Activated CD4-positive, alpha-beta memory T cell treated with anti-CD3 and anti-CD28 coated beads for 36 hours (primary cell): ENCODE data around the gene PDZD2. TPM values are rescaled to one million over a fixed set of nuclear protein-coding genes. Genes with fewer than 3 reads are reported as not detected.

ENCODE experiments used
- CTCF ChIA-PET: fragments of 350-600 bp; sonication (Branson Sonifier 250); formaldehyde crosslinking; loops from one replicate; lab custom pipeline; 2021; ENCODE audit warnings: antibody characterized with exemption, inconsistent platforms; lab: Charles Lee
- POLR2A ChIA-PET: fragments of 350-600 bp; sonication (Branson Sonifier 250); formaldehyde crosslinking; loops from one replicate; lab custom pipeline; 2021; ENCODE audit warnings: antibody characterized with exemption; lab: Charles Lee
- DNase-seq: peaks from one replicate; pipeline ENCODE4 v3.0.0-alpha.2; 2020
- H3K27ac Mint-ChIP-seq: one replicate; pipeline ENCODE4 v1.8.0; 2021; ENCODE audit warnings: mixed read lengths
- H3K27me3 Mint-ChIP-seq: one replicate; pipeline ENCODE4 v1.8.0; 2021; ENCODE audit warnings: mixed read lengths
- H3K36me3 Mint-ChIP-seq: one replicate; pipeline ENCODE4 v1.8.0; 2021; ENCODE audit warnings: mixed read lengths
- H3K4me1 Mint-ChIP-seq: one replicate; pipeline ENCODE4 v1.8.0; 2021; ENCODE audit warnings: low read depth, mixed read lengths
- H3K4me3 Mint-ChIP-seq: one replicate; pipeline ENCODE4 v1.8.0; 2021; ENCODE audit warnings: mild to moderate bottlenecking, mixed read lengths
- H3K9me3 Mint-ChIP-seq: one replicate; pipeline ENCODE4 v1.8.0; 2021; ENCODE audit warnings: mixed read lengths
- intact Hi-C: fragments of 100-400 bp; cut with micrococcal nuclease; formaldehyde crosslinking; loops from one replicate; pipeline ENCODE4 v1.15.1; 2023
- total RNA-seq, 2 experiments: library from RNA; stranded (reverse); gene quantifications; one replicate each; pipeline ENCODE4 v1.2.3, GENCODE V29; 2021

PDZD2 gene
- total RNA-seq, 2 experiments from 2014 or later = not detected

DNA sequence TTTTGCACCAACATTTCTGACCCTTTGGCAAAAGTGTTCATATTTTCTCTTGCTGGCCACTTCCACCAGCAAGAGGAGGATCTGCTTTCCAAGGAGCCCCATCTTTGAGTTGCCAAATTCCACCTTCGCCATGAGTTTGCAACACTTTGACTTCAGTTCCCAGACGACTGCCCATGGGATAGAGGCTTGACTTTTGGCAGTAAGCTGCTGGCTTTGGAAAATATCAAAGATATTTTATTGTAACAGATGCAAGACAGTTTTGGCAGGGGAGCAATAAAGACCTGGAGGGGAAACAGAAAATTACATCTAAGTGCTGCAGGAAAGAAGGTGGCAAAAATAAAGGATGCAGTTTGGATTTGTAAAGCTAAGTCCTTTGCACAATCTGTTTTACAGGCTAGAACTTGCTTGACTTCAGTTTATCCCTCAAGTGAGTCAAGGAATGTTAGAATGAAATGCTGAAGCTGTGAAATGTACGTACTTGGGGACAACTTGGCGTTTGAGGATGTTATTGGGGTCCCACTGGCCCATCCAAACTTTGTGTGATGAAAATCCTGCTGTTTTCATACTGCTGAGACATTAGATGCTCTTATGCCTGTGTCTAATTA lies 302.3 kb downstream of the PDZD2 start:
- ChIA-PET CTCF (no interaction called here), POLR2A (no interaction called here)
- H3K27ac Mint-ChIP-seq = no peak overlapping the region
- H3K4me3 Mint-ChIP-seq = no peak overlapping the region
- intact Hi-C loops = no loop called here
- DNase-seq = no peak
- peaks cover 2% of the 10 kb centered on the region for H3K27me3 Mint-ChIP-seq
- H3K4me1 Mint-ChIP-seq = no peaks in the 10 kb centered on the region
- no peaks in the 10 kb centered on the region for H3K9me3 Mint-ChIP-seq
- no peaks in the 10 kb centered on the region for H3K36me3 Mint-ChIP-seq

DNA sequence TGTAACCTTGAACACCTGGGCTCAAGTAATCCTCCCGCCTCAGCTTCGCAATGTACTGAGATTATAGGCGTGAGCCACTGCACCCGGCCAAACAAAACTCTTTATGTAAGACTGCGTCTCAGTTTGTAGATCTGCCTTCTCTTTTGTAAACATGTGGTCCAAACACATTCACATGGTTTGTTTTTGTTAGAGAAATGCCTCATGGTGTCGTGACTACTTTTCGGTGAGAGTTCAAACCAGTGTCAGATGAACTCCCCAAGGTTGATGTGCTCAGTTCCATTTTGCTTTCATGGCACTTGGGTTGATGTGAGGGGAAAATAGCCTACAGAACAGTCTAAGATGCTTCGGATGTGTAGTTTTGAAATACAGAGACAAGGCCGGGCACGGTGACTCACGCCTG lies 303.6 kb downstream of the PDZD2 start:
- intact Hi-C loops = no loop called here
- peaks cover 2% of the 10 kb centered on the region for H3K27me3 Mint-ChIP-seq
- no peaks in the 10 kb centered on the region for H3K9me3 Mint-ChIP-seq
- no peaks in the 10 kb centered on the region for H3K36me3 Mint-ChIP-seq
- no peak overlapping the region for H3K27ac Mint-ChIP-seq
- H3K4me3 Mint-ChIP-seq = no peak overlapping the region
- no peaks in the 10 kb centered on the region for H3K4me1 Mint-ChIP-seq
- CTCF ChIA-PET = no interaction called here
- POLR2A ChIA-PET = no interaction called here
- no peak for DNase-seq

DNA sequence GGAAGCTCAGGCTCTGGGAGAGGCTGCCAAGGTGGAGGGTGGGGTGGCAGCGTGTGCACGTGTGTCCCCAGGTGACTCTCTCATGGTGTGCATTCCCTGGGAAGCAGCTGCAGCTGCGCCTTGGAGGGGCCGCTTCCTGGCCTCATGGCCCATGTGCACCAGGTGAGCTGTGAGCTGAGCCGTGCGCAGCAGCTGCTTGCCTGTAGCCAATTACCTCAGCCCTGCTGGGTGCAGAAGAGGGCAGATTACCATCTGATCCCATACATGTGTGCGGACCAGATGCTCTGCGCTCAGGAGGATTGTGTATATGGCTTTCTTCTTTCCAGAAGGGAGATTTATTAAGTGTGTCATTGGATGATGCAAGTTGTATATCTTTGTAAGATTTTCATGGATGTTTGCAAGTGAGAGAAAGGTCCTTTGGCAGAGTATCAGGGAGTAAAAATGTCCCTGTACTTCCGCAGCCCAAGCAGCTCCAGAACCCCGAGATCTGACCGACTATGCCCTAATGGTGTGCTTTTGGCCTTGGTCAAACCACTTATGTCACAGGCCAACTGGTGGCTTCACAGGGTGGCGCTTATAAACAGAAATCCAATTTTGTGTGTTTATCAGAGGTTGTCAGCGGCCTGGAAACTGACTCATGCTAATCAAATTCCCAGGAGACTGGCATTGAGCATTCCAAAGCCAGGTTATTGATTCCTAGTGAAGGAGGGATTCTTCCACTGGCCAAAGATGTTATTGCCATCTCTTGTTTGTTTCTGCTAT lies 305.9 kb downstream of the PDZD2 start:
- Mint-ChIP-seq H3K36me3 (no peaks in the 10 kb centered on the region), H3K27me3 (peaks cover 2% of the 10 kb centered on the region), H3K4me1 (no peaks in the 10 kb centered on the region), H3K4me3 (no peak overlapping the region), H3K27ac (no peak overlapping the region), H3K9me3 (no peaks in the 10 kb centered on the region)
- intact Hi-C loops = no loop called here
- DNase-seq = no peak
- ChIA-PET CTCF (no interaction called here), POLR2A (no interaction called here)

DNA sequence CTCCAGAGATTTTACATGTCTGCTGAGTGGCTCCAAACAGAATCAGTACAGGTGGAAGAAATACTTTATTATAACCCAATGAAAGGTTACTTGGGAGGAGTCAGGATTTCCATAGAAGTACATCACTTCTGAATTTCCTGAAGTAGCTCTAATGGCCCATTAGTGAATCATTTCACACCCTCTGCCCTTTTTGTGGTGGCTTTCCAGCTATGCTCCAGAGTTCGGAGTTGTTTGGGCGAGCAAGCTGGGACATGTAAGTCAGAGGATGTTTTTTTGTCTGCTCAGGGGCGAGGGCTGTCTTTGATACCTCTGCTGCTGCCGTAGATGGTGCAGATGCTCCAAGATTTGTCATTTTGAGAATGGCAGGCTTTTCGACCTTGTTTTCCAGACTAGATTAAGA lies 309.1 kb downstream of the PDZD2 start:
- ChIA-PET CTCF (no interaction called here), POLR2A (no interaction called here)
- H3K27ac Mint-ChIP-seq = no peak overlapping the region

DNA sequence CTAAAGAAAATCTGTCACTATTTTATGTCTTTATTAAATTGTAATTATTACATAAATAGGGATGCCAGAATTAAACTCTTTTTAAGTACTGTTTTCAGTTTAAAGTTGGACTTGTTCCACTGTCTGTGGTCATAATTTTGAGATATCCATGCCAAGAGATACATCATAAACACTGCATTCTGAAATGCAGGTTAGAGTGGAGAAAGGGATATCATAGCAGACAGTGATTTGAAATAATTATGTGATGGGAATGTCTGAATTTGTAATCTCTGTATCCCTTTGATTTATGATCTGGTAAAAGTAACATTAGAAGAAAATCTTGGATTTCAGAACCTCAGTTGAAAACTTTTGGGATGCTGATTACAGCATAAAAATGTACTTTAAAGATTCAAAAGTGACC lies 313.1 kb downstream of the PDZD2 start:
- Mint-ChIP-seq H3K36me3 (no peaks in the 10 kb centered on the region), H3K4me3 (no peak overlapping the region), H3K9me3 (no peaks in the 10 kb centered on the region), H3K27ac (no peak overlapping the region), H3K27me3 (no peaks in the 10 kb centered on the region), H3K4me1 (no peaks in the 10 kb centered on the region)
- DNase-seq = no peak
- ChIA-PET CTCF (no interaction called here), POLR2A (no interaction called here)
- intact Hi-C loops = no loop called here

More for the DNA sequence above, 309.1 kb downstream of the PDZD2 start:
- Mint-ChIP-seq H3K4me3 (no peak overlapping the region), H3K27me3 (no peaks in the 10 kb centered on the region), H3K4me1 (no peaks in the 10 kb centered on the region), H3K36me3 (no peaks in the 10 kb centered on the region), H3K9me3 (no peaks in the 10 kb centered on the region)
- intact Hi-C loops = no loop called here
- DNase-seq = no peak

DNA sequence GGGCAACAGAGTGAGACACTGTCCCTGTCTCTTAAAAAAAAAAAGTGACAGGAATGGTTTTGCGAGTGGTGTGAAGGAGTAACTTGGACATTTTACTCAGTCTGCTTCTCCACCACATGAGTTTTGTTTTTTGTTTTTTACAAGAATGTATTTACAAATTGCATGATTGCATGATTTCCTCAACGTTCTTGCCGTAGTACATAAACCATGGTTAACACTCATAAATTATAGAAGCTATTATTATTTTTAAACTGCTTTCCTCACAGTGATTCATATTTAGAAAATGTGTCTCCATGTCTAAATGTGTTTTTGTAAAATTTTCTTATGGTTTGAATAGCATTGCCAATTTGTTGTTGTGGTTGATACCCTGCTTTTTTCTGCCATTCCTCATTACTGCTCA lies 315.2 kb downstream of the PDZD2 start:
- CTCF ChIA-PET = no interaction called here
- POLR2A ChIA-PET = no interaction called here
- DNase-seq = no peak
- Mint-ChIP-seq H3K27me3 (no peaks in the 10 kb centered on the region), H3K4me1 (no peaks in the 10 kb centered on the region), H3K36me3 (no peaks in the 10 kb centered on the region), H3K4me3 (no peak overlapping the region), H3K27ac (no peak overlapping the region), H3K9me3 (no peaks in the 10 kb centered on the region)
- intact Hi-C loops = no loop called here

DNA sequence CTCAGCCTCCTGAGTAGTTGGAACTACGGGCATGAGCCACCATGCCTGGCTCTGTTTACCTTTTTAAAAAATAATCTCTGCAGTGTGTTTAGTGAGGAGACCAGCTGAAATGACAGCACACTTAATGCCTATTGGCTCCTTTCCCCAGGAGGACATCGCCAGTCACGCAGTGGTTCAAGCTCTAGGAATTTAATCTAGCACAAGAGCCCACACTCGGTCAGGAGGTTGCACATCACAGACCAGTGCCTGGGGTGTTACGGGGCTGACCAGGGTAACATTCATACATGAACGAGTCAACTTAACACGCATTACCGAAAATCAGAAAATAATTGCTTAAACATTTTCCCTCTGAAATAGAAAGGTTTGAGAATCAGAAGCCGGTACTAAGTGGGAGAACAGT lies 318.2 kb downstream of the PDZD2 start:
- H3K27me3 Mint-ChIP-seq = no peaks in the 10 kb centered on the region
- intact Hi-C loops = no loop called here
- H3K9me3 Mint-ChIP-seq = no peaks in the 10 kb centered on the region
- CTCF ChIA-PET = interaction anchor here (0.6 kb wide), 1 partner anchor 1178 kb away, joined by 3 read pairs; no protein-coding TSS in a partner anchor
- no peak overlapping the region for H3K27ac Mint-ChIP-seq
- H3K36me3 Mint-ChIP-seq = no peaks in the 10 kb centered on the region
- H3K4me3 Mint-ChIP-seq = no peak overlapping the region
- DNase-seq = no peak
- POLR2A ChIA-PET = no interaction called here
- H3K4me1 Mint-ChIP-seq = no peaks in the 10 kb centered on the region

DNA sequence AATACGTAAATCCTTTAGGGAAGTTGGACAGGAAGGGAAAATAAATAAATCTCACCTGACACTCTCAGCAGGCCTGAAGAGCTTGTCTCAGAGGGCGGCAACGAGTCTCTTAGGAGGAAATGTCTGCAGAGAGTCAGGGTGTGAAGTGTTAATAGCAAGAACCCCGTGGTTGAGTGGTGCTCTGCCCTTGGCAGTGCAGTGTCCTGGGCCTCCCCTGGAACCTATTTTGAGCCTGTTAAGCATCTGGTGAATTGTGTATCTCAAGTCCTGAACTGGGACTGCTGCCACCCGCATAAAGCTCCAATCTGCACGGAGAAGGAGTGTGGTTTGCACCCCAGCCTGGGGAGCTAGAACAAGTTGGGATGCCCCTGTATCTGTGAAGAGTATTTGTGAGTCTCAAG lies 323.4 kb downstream of the PDZD2 start:
- ChIA-PET POLR2A (no interaction called here), CTCF (no interaction called here)
- Mint-ChIP-seq H3K9me3 (no peaks in the 10 kb centered on the region), H3K27me3 (no peaks in the 10 kb centered on the region), H3K36me3 (no peaks in the 10 kb centered on the region), H3K4me1 (no peaks in the 10 kb centered on the region), H3K27ac (no peak overlapping the region), H3K4me3 (no peak overlapping the region)
- intact Hi-C loops = no loop called here
- no peak for DNase-seq

DNA sequence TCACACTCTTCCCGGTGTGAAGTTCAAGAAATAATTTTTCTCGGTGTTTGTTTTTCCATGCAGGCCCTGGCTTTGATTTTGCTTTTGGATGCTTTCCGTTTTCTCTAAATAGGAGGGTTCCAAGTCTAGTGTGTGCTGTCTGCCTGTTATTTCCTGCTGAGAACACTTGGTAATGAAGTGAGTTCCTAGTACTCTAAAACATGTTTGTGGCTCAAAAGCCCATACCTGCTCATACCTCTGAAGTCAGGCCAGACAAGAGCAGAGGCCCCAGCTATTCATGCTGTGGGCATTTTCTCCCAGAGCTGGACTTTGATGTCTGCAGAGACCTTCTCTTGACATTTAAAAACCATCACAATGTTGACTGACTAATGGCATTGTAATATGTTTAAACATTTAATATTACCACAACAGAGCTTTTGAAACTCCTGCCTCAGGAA lies 324.0 kb downstream of the PDZD2 start:
- no peaks in the 10 kb centered on the region for H3K9me3 Mint-ChIP-seq
- intact Hi-C loops = no loop called here
- no peaks in the 10 kb centered on the region for H3K4me1 Mint-ChIP-seq
- H3K27ac Mint-ChIP-seq = no peak overlapping the region
- no peak overlapping the region for H3K4me3 Mint-ChIP-seq
- ChIA-PET POLR2A (no interaction called here), CTCF (interaction anchor here (1.0 kb wide), 1 partner anchor 130 kb away, joined by 3 read pairs; no protein-coding TSS in a partner anchor)
- no peak for DNase-seq
- no peaks in the 10 kb centered on the region for H3K27me3 Mint-ChIP-seq
- H3K36me3 Mint-ChIP-seq = no peaks in the 10 kb centered on the region

DNA sequence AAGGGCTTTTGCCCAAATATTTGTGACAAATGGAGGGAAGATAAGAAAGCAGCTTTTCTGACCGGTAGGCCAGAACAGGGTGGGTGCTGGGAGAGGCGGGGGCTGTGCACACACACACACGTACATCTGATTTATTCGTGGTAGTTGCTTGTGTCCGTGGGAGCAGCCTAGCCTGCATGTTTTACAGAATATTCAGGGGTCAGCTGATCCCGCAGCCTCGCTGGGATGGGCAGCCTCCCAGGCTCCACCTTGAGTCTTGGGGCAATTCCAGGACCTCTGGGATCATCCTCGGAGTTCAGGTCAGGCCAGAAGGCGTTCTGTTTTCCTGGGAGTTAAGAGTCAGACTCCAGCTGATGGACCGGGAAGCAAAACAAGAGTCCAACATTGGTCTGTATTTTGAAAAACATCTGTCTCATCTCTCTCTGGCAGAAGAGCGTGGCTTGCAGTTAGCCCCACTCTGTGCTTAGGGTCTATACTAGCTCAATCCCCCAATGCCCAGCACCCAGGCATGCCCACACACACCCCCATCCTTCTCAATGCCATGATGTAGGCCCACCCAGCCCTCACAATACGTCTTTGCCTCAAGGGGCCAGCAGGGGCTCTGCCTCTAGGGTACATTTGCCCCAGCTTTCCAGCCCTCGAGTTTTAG lies 324.6 kb downstream of the PDZD2 start:
- Mint-ChIP-seq H3K27ac (no peak overlapping the region), H3K27me3 (no peaks in the 10 kb centered on the region), H3K4me3 (no peak overlapping the region), H3K4me1 (no peaks in the 10 kb centered on the region), H3K36me3 (no peaks in the 10 kb centered on the region), H3K9me3 (no peaks in the 10 kb centered on the region)
- intact Hi-C loops = no loop called here
- CTCF ChIA-PET = interaction anchor here (1.0 kb wide), 1 partner anchor 129 kb away, joined by 3 read pairs; no protein-coding TSS in a partner anchor
- DNase-seq = no peak
- POLR2A ChIA-PET = no interaction called here

DNA sequence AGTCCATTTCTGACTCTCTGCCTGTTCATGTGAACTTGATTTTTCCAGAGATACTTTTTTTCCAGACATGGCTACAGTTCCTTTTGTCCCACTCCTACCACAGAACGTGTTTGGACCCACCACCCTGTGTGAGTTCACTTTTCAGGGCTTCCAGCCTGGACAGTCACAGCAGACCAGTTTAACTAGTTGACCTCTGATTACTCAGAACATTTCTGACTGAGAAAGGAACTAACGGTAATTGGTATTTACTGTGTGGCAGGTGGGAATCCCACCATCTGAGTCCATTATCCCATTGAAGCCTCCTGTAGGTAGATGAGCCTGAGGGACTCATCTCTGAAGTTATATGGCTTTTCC lies 325.1 kb downstream of the PDZD2 start:
- Mint-ChIP-seq H3K4me1 (no peaks in the 10 kb centered on the region), H3K4me3 (no peak overlapping the region), H3K9me3 (no peaks in the 10 kb centered on the region), H3K27ac (no peak overlapping the region), H3K36me3 (no peaks in the 10 kb centered on the region), H3K27me3 (no peaks in the 10 kb centered on the region)
- CTCF ChIA-PET = no interaction called here
- POLR2A ChIA-PET = no interaction called here
- no peak for DNase-seq
- intact Hi-C loops = no loop called here

DNA sequence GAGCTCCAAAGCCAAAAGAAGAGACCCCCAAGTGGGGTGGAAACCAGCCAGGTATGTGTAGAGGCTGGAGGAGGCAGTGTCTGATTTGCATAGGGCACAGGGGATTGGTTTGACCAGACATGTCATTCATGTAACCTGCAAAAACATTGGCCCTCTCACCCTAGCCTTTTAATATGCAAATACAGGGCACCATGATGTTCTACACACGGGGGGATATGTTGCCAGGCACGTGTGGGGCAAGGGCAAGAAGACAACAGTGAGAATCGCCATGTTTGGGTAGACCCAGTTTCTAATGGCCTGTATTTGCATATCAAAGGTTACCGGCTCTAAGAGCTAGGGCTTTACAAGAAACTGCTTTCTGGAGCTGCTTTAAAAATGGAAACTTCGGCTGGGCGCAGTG lies 326.3 kb downstream of the PDZD2 start:
- H3K27me3 Mint-ChIP-seq = no peaks in the 10 kb centered on the region
- no peak for DNase-seq
- H3K4me3 Mint-ChIP-seq = no peak overlapping the region
- ChIA-PET CTCF (no interaction called here), POLR2A (no interaction called here)
- H3K4me1 Mint-ChIP-seq = no peaks in the 10 kb centered on the region
- no peak overlapping the region for H3K27ac Mint-ChIP-seq
- H3K36me3 Mint-ChIP-seq = no peaks in the 10 kb centered on the region
- H3K9me3 Mint-ChIP-seq = no peaks in the 10 kb centered on the region
- intact Hi-C loops = no loop called here
